ENCODE results near the gene TM9SF1. TPM values are rescaled to one million over a fixed set of nuclear protein-coding genes. Genes with fewer than 3 reads are reported as not detected.

Gene TM9SF1
- total and polyA plus RNA-seq, 2 of the 13 experiments (the other 11 are each of a cell fraction or from before 2014, with no cell fraction given) = 83.2 to 110 TPM

- TF ChIP-seq SIX4 (CRISPR knock-in tag; IDR thresholded peaks at IDR 0.05) (peak; percentile 93), ZNF564 (CRISPR knock-in tag; IDR thresholded peaks at IDR 0.05) (peak; percentile 93; the same call in 1 of the 2 replicates), HNF4A (CRISPR knock-in tag; IDR thresholded peaks at IDR 0.05) (peak; percentile 82), RORA (CRISPR knock-in tag; IDR thresholded peaks at IDR 0.05) (no peak), ARNTL (CRISPR knock-in tag; IDR thresholded peaks at IDR 0.05) (peak; percentile 94), ZNF441 (CRISPR knock-in tag; IDR thresholded peaks at IDR 0.05; ENCODE audit: borderline replicate concordance) (peak; percentile 88; the same call in 1 of the 2 replicates), XRCC5 (optimal IDR thresholded peaks at IDR 0.05; ENCODE audit: low read length) (peak; percentile 100), ZNF232 (CRISPR knock-in tag; IDR thresholded peaks at IDR 0.05; ENCODE audit: borderline replicate concordance) (peak; percentile 97), JUNB (CRISPR knock-in tag; IDR thresholded peaks at IDR 0.05; ENCODE audit: borderline replicate concordance) (no peak), ZBTB8A (CRISPR knock-in tag; IDR thresholded peaks at IDR 0.05; ENCODE audit: borderline replicate concordance, low read depth) (no peak), ZNF136 (CRISPR knock-in tag; IDR thresholded peaks at IDR 0.05; ENCODE audit: low read depth) (peak; percentile 99), CBX5 (CRISPR knock-in tag; IDR thresholded peaks at IDR 0.05; ENCODE audit: borderline replicate concordance) (peak; percentile 100), ZNF501 (CRISPR knock-in tag; IDR thresholded peaks at IDR 0.05) (peak; percentile 99), ZNF331 (CRISPR knock-in tag; IDR thresholded peaks at IDR 0.05) (peak; percentile 99), TARDBP (CRISPR knock-in tag; IDR thresholded peaks at IDR 0.05) (peak; percentile 99), MTF2 (CRISPR knock-in tag; IDR thresholded peaks at IDR 0.05; ENCODE audit: borderline replicate concordance) (no peak; the same call in 1 of the 2 replicates), ZNF556 (CRISPR knock-in tag; IDR thresholded peaks at IDR 0.05; ENCODE audit: borderline replicate concordance) (peak; percentile 92; the same call in 1 of the 2 replicates), ZBTB37 (CRISPR knock-in tag; IDR thresholded peaks at IDR 0.05) (no peak; the same call in none of the 2 replicates), NFE2L1 (CRISPR knock-in tag; IDR thresholded peaks at IDR 0.05; ENCODE audit: borderline replicate concordance) (no peak), ZNF282 (IDR thresholded peaks at IDR 0.05; ENCODE audit: partially characterized antibody) (no peak), POLR2AphosphoS5 (IDR thresholded peaks at IDR 0.05; ENCODE audit: low read depth, low read length) (peak; percentile 97), KLF15 (CRISPR knock-in tag; IDR thresholded peaks at IDR 0.05; ENCODE audit: borderline replicate concordance) (peak; percentile 76; the same call in 1 of the 2 replicates), HNRNPH1 (optimal IDR thresholded peaks at IDR 0.05; ENCODE audit: low read depth, low read length) (no peak), HNRNPK (IDR thresholded peaks at IDR 0.05; ENCODE audit: low read depth, low read length, poor library complexity, severe bottlenecking) (no peak), ZNF644 (CRISPR knock-in tag; IDR thresholded peaks at IDR 0.05; ENCODE audit: low read depth) (peak; percentile 41; the same call in 1 of the 2 replicates), NFKB2 (CRISPR knock-in tag; IDR thresholded peaks at IDR 0.05; ENCODE audit: borderline replicate concordance) (peak; percentile 97), PBX3 (CRISPR knock-in tag; IDR thresholded peaks at IDR 0.05; ENCODE audit: borderline replicate concordance) (no peak), HDAC6 (IDR thresholded peaks at IDR 0.05; ENCODE audit: low read depth, low read length) (no peak), ATRX (CRISPR knock-in tag; IDR thresholded peaks at IDR 0.05; ENCODE audit: borderline replicate concordance) (no peak)
Observed at GRCh38 chr14:24160850-24161804, 34.1 kb downstream of the TM9SF1 start, which contains the start of gene IRF9 (continued).
